Hepatocyte (in vitro differentiated cells): ENCODE data around the gene CC2D2B. TPM values are rescaled to one million over a fixed set of nuclear protein-coding genes. Genes with fewer than 3 reads are reported as not detected.

ENCODE experiments used
- DNase-seq: peaks from one replicate; pipeline ENCODE4 v3.0.0-alpha.2; 2016; ENCODE audit warnings: low spot score
- H2AFZ ChIP-seq: fragments of 200-600 bp; sonication (generic); 2 replicates; pipeline ENCODE4 v1.6.0; 2016; ENCODE audit warnings: antibody characterized with exemption, mild to moderate bottlenecking
- H3K27ac ChIP-seq: fragments of 200-600 bp; sonication (generic); 2 replicates; pipeline ENCODE4 v1.5.1; 2016; ENCODE audit warnings: mild to moderate bottlenecking
- H3K27me3 ChIP-seq: fragments of 200-600 bp; sonication (generic); 2 replicates; pipeline ENCODE4 v1.6.1; 2016
- H3K36me3 ChIP-seq: fragments of 200-600 bp; sonication (generic); replicated peaks from 2 replicates; pipeline ENCODE4 v1.5.1; 2016; ENCODE audit warnings: low read depth; ENCODE audit not compliant: insufficient read depth
- H3K4me1 ChIP-seq: fragments of 200-600 bp; sonication (generic); 2 replicates; pipeline ENCODE4 v1.5.1; 2016; ENCODE audit warnings: mild to moderate bottlenecking, moderate library complexity; ENCODE audit not compliant: insufficient read depth
- H3K4me2 ChIP-seq: fragments of 200-600 bp; sonication (generic); 2 replicates; pipeline ENCODE4 v1.6.0; 2016
- H3K4me3 ChIP-seq: fragments of 200-600 bp; sonication (generic); 2 replicates; pipeline ENCODE4 v1.5.1; 2016; ENCODE audit warnings: mild to moderate bottlenecking
- H3K79me2 ChIP-seq: fragments of 200-600 bp; sonication (generic); 2 replicates; pipeline ENCODE4 v1.6.0; 2017; ENCODE audit warnings: mild to moderate bottlenecking
- H3K9me2 ChIP-seq: fragments of 200-600 bp; sonication (generic); replicated peaks from 2 replicates; pipeline ENCODE4 v1.6.0; 2017; ENCODE audit warnings: mild to moderate bottlenecking; ENCODE audit not compliant: insufficient read depth
- H3K9me3 ChIP-seq: fragments of 200-600 bp; sonication (generic); 2 replicates; pipeline ENCODE4 v1.5.1; 2016; ENCODE audit warnings: low read depth, mild to moderate bottlenecking
- H4K20me1 ChIP-seq: fragments of 200-600 bp; sonication (generic); 2 replicates; pipeline ENCODE4 v1.6.0; 2016; ENCODE audit warnings: mild to moderate bottlenecking; ENCODE audit not compliant: insufficient read depth, poor library complexity, severe bottlenecking
- EZH2 ChIP-seq: fragments of 200-600 bp; sonication (generic); IDR thresholded peaks from 2 replicates; pipeline ENCODE4 v1.6.1; 2016; ENCODE audit warnings: antibody characterized with exemption, mild to moderate bottlenecking, borderline replicate concordance
- EZH2phosphoT487 ChIP-seq: fragments of 200-600 bp; sonication (generic); IDR thresholded peaks from one replicate; pipeline ENCODE4 v1.6.1; 2018; ENCODE audit warnings: antibody characterized with exemption, mild to moderate bottlenecking, low read depth, moderate library complexity; ENCODE audit not compliant: unreplicated experiment, severe bottlenecking
- WGBS: methylation state at CpG from one replicate; pipeline ENCODE4 v1.1.6; 2016; ENCODE audit warnings: low lambda C conversion rate; ENCODE audit errors: missing lambda C conversion rate; 5-methylcytosine and 5-hydroxymethylcytosine counted together
- microRNA-seq: library from miRNA; unstranded; fragments of <30 nt; microRNA quantifications from one replicate; pipeline ENCODE4, GENCODE V29; 2017
- polyA plus RNA-seq: library from polyadenylated mRNA; unstranded; fragments of >200 nt; fragmentation: Nextera tagmentation; extraction: Ambion mirVana; gene quantifications from 2 replicates; pipeline ENCODE4 v1.2.1, GENCODE V29; 2016
- small RNA-seq: library from RNA; depleted of rRNA; stranded (forward); fragments of <200 nt; gene quantifications from one replicate; pipeline ENCODE3, GENCODE V24; 2014
- total RNA-seq: library from RNA; depleted of rRNA; stranded (reverse); fragments of >200 nt; gene quantifications from 2 replicates; pipeline ENCODE4 v1.2.3, GENCODE V29; 2014
- TF ChIP-seq, protein P1 (sequence below): fragments of 200-600 bp; sonication (generic); IDR thresholded peaks from 2 replicates; pipeline ENCODE4 v1.5.1; 2016; ENCODE audit warnings: antibody characterized with exemption, mild to moderate bottlenecking; ENCODE audit not compliant: poor library complexity

Gene CC2D2B
- total and polyA plus RNA-seq, 2 experiments from 2014 or later: 0.13 TPM; not detected in 1

DNA sequence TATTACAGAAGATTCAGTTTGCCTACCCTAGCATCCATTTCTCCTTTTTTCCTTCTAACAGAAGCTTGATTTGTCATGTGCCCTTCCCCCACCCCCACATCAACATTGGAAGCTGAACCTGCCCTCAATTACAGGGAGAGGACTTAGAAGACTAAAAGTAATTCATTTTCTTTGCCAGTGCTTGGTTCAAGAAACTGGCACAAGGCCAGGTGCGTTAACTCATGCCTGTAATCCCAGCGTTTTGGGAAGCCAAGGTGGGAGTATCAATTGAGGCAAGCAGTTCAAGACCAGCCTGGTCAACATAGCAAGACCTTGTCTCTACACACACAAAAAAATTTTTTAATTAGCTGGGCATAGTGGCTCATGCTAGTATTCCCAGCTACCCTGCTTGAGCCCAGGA is 168.2 kb downstream of the CC2D2B start:
- Histone ChIP-seq H3K4me2 (no peak overlapping the region), H3K27me3 (no peaks in the 10 kb centered on the region), H4K20me1 (no peaks in the 10 kb centered on the region), H3K79me2 (no peaks in the 10 kb centered on the region), H3K9me2 (no peaks in the 10 kb centered on the region), H3K4me3 (no peak overlapping the region), H3K9me3 (no peaks in the 10 kb centered on the region), H3K36me3 (no peaks in the 10 kb centered on the region), H3K27ac (no peak overlapping the region), H2AFZ (no peak overlapping the region), H3K4me1 (no peaks in the 10 kb centered on the region)
- TF ChIP-seq EZH2phosphoT487 (no peak), EZH2 (no peak)
- TF ChIP-seq, protein P1, sequence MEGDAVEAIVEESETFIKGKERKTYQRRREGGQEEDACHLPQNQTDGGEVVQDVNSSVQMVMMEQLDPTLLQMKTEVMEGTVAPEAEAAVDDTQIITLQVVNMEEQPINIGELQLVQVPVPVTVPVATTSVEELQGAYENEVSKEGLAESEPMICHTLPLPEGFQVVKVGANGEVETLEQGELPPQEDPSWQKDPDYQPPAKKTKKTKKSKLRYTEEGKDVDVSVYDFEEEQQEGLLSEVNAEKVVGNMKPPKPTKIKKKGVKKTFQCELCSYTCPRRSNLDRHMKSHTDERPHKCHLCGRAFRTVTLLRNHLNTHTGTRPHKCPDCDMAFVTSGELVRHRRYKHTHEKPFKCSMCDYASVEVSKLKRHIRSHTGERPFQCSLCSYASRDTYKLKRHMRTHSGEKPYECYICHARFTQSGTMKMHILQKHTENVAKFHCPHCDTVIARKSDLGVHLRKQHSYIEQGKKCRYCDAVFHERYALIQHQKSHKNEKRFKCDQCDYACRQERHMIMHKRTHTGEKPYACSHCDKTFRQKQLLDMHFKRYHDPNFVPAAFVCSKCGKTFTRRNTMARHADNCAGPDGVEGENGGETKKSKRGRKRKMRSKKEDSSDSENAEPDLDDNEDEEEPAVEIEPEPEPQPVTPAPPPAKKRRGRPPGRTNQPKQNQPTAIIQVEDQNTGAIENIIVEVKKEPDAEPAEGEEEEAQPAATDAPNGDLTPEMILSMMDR: no peak
- DNase-seq: no peak
- 76% methylated on average over 2 of the region's 2 CpGs for WGBS

DNA sequence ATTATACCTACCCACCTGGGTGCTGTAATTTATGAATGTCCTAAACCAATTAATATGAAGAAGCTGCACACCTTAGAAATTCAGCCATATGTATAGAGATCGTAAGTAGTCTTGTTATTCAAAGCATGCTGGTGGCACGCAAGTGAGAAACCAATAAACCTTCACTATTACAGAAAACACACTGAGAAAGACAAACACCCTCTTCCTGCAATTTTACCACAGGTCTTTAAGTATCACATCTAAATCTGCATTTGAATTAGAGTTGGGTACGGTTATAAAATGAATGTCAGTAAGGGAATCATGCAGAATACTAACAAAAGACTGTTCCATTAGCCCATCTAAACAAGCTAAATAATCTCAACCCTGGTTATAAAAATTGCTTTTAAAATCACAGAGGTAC is 169.4 kb downstream of the CC2D2B start:
- H3K27ac ChIP-seq: no peak overlapping the region
- no peaks in the 10 kb centered on the region for H3K27me3 ChIP-seq
- H3K4me1 ChIP-seq: no peaks in the 10 kb centered on the region
- TF ChIP-seq EZH2phosphoT487: no peak
- TF ChIP-seq, protein P1: no peak
- no peak for TF ChIP-seq EZH2
- no peak overlapping the region for H3K4me2 ChIP-seq
- H3K79me2 ChIP-seq: no peaks in the 10 kb centered on the region
- H4K20me1 ChIP-seq: no peaks in the 10 kb centered on the region
- H3K4me3 ChIP-seq: no peak overlapping the region
- no peak overlapping the region for H2AFZ ChIP-seq
- H3K9me2 ChIP-seq: no peaks in the 10 kb centered on the region
- H3K9me3 ChIP-seq: no peaks in the 10 kb centered on the region
- H3K36me3 ChIP-seq: no peaks in the 10 kb centered on the region
- DNase-seq: no peak
- WGBS: 75% methylated on average over 3 of the region's 3 CpGs

DNA sequence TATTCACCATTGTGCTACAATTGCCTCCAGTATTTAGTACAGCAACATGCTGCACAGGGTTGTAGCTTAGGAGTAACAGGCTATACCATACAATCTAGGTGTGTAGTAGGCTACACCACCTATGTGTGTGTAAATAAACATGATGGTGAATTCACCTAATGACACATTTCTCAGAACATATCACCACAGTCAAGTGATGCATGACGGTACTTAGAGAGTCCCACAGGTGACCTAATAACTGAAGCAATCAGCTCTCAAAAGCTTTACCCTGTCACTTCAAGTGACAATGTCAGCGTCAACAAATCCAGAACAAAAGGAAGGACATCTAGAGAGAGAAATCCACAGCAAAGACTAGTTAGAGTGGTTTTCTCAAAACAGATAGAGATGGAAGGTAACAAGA is 174.4 kb downstream of the CC2D2B start:
- Histone ChIP-seq H3K27me3 (no peaks in the 10 kb centered on the region), H4K20me1 (no peaks in the 10 kb centered on the region), H3K79me2 (no peaks in the 10 kb centered on the region), H3K27ac (no peak overlapping the region), H3K4me1 (no peaks in the 10 kb centered on the region), H3K9me3 (no peaks in the 10 kb centered on the region), H3K4me2 (no peak overlapping the region), H3K4me3 (no peak overlapping the region), H3K9me2 (no peaks in the 10 kb centered on the region), H3K36me3 (no peaks in the 10 kb centered on the region), H2AFZ (no peak overlapping the region)
- 96% methylated on average over 2 of the region's 2 CpGs for WGBS
- TF ChIP-seq, protein P1: no peak
- TF ChIP-seq EZH2: no peak
- no peak for DNase-seq

Small RNAs within 50 kb of the gene (microRNA-seq; reads per million reads assigned to microRNA genes)
- gene MIR3157: not detected

Small RNAs within 50 kb of the gene (small RNA-seq; reads per million reads assigned to genes)
- not detected for gene MIR3157

Other genes starting within 250 kb of the CC2D2B start
- gene TCTN3, start 214.0 kb upstream of the CC2D2B start, total RNA-seq: 46.2 and 46.4 TPM in 2 replicates
- 52.8 and 55.6 TPM in 2 replicates for gene TCTN3, start 214.0 kb upstream of the CC2D2B start, polyA plus RNA-seq
- gene ENTPD1, start 151.8 kb upstream of the CC2D2B start, total RNA-seq: 6.2 and 8.9 TPM in 2 replicates
- gene ENTPD1, start 151.8 kb upstream of the CC2D2B start, polyA plus RNA-seq: 1.5 and 4.1 TPM in 2 replicates
- 12.1 and 14.4 TPM in 2 replicates for gene CCNJ, start 135.6 kb downstream of the CC2D2B start, total RNA-seq
- 5.1 and 8.2 TPM in 2 replicates for gene CCNJ, start 135.6 kb downstream of the CC2D2B start, polyA plus RNA-seq
- 23.5 and 26.0 TPM in 2 replicates for gene ZNF518A, start 222.3 kb downstream of the CC2D2B start, total RNA-seq
- 16.2 and 16.7 TPM in 2 replicates for gene ZNF518A, start 222.3 kb downstream of the CC2D2B start, polyA plus RNA-seq